K562 (cell line): Measurements from ENCODE around the gene CAPZA1. TPM values are rescaled to one million over a fixed set of nuclear protein-coding genes. Genes with fewer than 3 reads are reported as not detected.

Experiments
- ATAC-seq: fragments of 200-7000 bp; cut with Tn5 transposase; 3 replicates; pipeline ENCODE4 v1.9.1; 2020; ENCODE audit warnings: moderate library complexity
- BruUV-seq: library from RNA; stranded (reverse); fragments of 400-500 nt; replicated peaks from 2 replicates; lab custom pipeline; 2021; lab: Mats Ljungman, UMichigan
- CTCF ChIA-PET: fragments of 300-600 bp; formaldehyde crosslinking; extraction: SDS; loops from one replicate; lab custom pipeline; 2021; ENCODE audit warnings: low intra/inter-chr PET ratio; lab: Yijun Ruan, JAX
- POLR2A ChIA-PET: fragments of 300-600, 350-650 bp; sonication (Branson Sonifier 250); formaldehyde crosslinking; extraction: SDS; loops from one replicate; lab custom pipeline; 2021; ENCODE audit warnings: antibody characterized with exemption, inconsistent platforms; lab: Yijun Ruan, JAX
- DNase-seq, 4 experiments: peaks; one replicate each; pipeline versions ENCODE4 v3.0.0 to v3.0.0-alpha.2; 2011 to 2018; ENCODE audit warnings: low spot score in 3 of 4, mixed read lengths in 3 of 4; ENCODE audit errors: extremely low read depth in 1 of 4
- FAIRE-seq: peaks from 2 replicates; lab custom pipeline; 2011; peaks lifted over from hg19 to GRCh38; lab: Jason Lieb, UNC
- H2AFZ ChIP-seq: 2 replicates; pipeline ENCODE4 v1.6.0; 2011; ENCODE audit warnings: low read depth, low read length, control low read depth, inconsistent platforms
- H3K27ac ChIP-seq: fragments of 200-600 bp; 3 replicates; pipeline ENCODE4 v1.8.0; 2011; ENCODE audit warnings: low read depth, mild to moderate bottlenecking, control low read depth, inconsistent platforms, low read length, moderate library complexity, mixed read lengths; ENCODE audit errors: extremely low read depth
- H3K27me3 ChIP-seq, 2 experiments: fragments of 300-600 bp in 1 of 2; 2 replicates in 1 of 2; 3 replicates in 1 of 2; pipeline versions ENCODE4 v1.6.0 to v1.8.0; 2011; ENCODE audit warnings: inconsistent platforms in 2 of 2, low read length in 2 of 2, mild to moderate bottlenecking in 1 of 2, mixed read lengths in 1 of 2, moderate library complexity in 1 of 2; ENCODE audit not compliant: control insufficient read depth in 2 of 2, insufficient read depth in 2 of 2
- H3K36me3 ChIP-seq: fragments of 300-600 bp; 3 replicates; pipeline ENCODE4 v1.8.0; 2011; ENCODE audit warnings: mild to moderate bottlenecking, low read length, inconsistent platforms; ENCODE audit not compliant: control insufficient read depth, insufficient read depth
- H3K4me1 ChIP-seq, 2 experiments: fragments of 200-600 bp in 1 of 2; replicated peaks in 1 of 2; 2 replicates in 1 of 2; 3 replicates in 1 of 2; pipeline versions ENCODE4 v1.5.1 to v1.8.0; 2011; ENCODE audit warnings: inconsistent platforms in 2 of 2, low read length in 2 of 2, mild to moderate bottlenecking in 1 of 2, mixed read lengths in 1 of 2, moderate library complexity in 1 of 2; ENCODE audit not compliant: control insufficient read depth in 2 of 2, insufficient read depth in 2 of 2
- H3K4me2 ChIP-seq: 2 replicates; pipeline ENCODE4 v1.6.1; 2011; ENCODE audit warnings: low read length, control low read depth, inconsistent platforms, mixed read lengths; ENCODE audit not compliant: insufficient read depth
- H3K4me3 ChIP-seq: fragments of 200-600 bp; sonication (generic), shearing (Covaris generic); 2 replicates; pipeline ENCODE4 v1.5.1; 2016; ENCODE audit warnings: control low read depth, inconsistent platforms
- H3K79me2 ChIP-seq: fragments of 200-600 bp; 3 replicates; pipeline ENCODE4 v1.8.0; 2011; ENCODE audit warnings: low read length, inconsistent platforms; ENCODE audit not compliant: control insufficient read depth, insufficient read depth
- H3K9ac ChIP-seq, 2 experiments: 2 replicates each; pipeline versions ENCODE4 v1.6.0 to v1.6.1; 2011; ENCODE audit warnings: low read depth in 2 of 2, low read length in 2 of 2, control low read depth in 1 of 2, inconsistent platforms in 1 of 2, mild to moderate bottlenecking in 1 of 2, mixed read lengths in 1 of 2; ENCODE audit not compliant: insufficient read depth in 1 of 2
- H3K9me1 ChIP-seq: one replicate; pipeline ENCODE4 v1.6.0; 2011; ENCODE audit warnings: inconsistent platforms, mild to moderate bottlenecking, low read length, moderate library complexity; ENCODE audit not compliant: control insufficient read depth, insufficient read depth
- H3K9me3 ChIP-seq: replicated peaks from 2 replicates; pipeline ENCODE4 v1.5.1; 2011; ENCODE audit warnings: low read depth, low read length, inconsistent platforms; ENCODE audit not compliant: control insufficient read depth, insufficient read depth
- H4K20me1 ChIP-seq: replicated peaks from 2 replicates; pipeline ENCODE4 v1.6.1; 2011; ENCODE audit warnings: low read length, inconsistent platforms, mixed read lengths; ENCODE audit not compliant: control insufficient read depth, insufficient read depth
- CHAMP1 ChIP-seq: fragments of 450-650 bp; IDR thresholded peaks from 2 replicates; pipeline ENCODE4 v1.6.1; 2016; ENCODE audit warnings: mild to moderate bottlenecking
- ELF4 ChIP-seq: fragments of 450-650 bp; formaldehyde crosslinking; IDR thresholded peaks from 2 replicates; pipeline ENCODE4 v1.4.0; 2022; ENCODE audit warnings: missing genetic modification characterization
- ESRRB ChIP-seq: fragments of 250-450 bp; sonication (Bioruptor Pico); IDR thresholded peaks from 2 replicates; pipeline ENCODE4 v1.5.0; 2020; ENCODE audit warnings: mild to moderate bottlenecking, moderate library complexity, borderline replicate concordance
- HNRNPH1 ChIP-seq: fragments of 200-400 bp; formaldehyde crosslinking; optimal IDR thresholded peaks from 2 replicates; pipeline ENCODE3; 2017; ENCODE audit warnings: low read depth, mild to moderate bottlenecking, low read length, moderate library complexity
- RBM25 ChIP-seq: fragments of 200-400 bp; formaldehyde crosslinking; IDR thresholded peaks from 2 replicates; pipeline ENCODE4 v1.6.1; 2018; ENCODE audit warnings: low read length, low read depth, moderate library complexity; ENCODE audit not compliant: severe bottlenecking
- ZC3H11A ChIP-seq: IDR thresholded peaks from 2 replicates; pipeline ENCODE4 v1.6.1; 2012; ENCODE audit warnings: low read depth, low read length, improper control_type of control experiment
- ZNF408 ChIP-seq: fragments of 250-450 bp; sonication (Bioruptor Pico); IDR thresholded peaks from 2 replicates; pipeline ENCODE4 v1.4.0; 2020; ENCODE audit warnings: low read depth, mild to moderate bottlenecking, moderate library complexity
- ZNF561 ChIP-seq: fragments of 450-650 bp; formaldehyde crosslinking; conservative IDR thresholded peaks from 2 replicates; pipeline ENCODE4 v1.4.0; 2020; ENCODE audit warnings: mild to moderate bottlenecking, moderate library complexity
- ZNF644 ChIP-seq: fragments of 200-800 bp; sonication (Bioruptor generic); IDR thresholded peaks from 2 replicates; pipeline ENCODE4 v1.6.1; 2016; ENCODE audit warnings: low read depth, missing genetic modification characterization, missing compliant biosample characterization
- ZNF77 ChIP-seq: fragments of 250-450 bp; sonication (Bioruptor Pico); IDR thresholded peaks from 2 replicates; pipeline ENCODE4 v1.5.0; 2020
- WGBS: fragments of 100-300 bp; shearing (Covaris generic); methylation state at CpG from one replicate; pipeline ENCODE4 v1.1.6; 2016; ENCODE audit warnings: low coverage, mixed read lengths; ENCODE audit not compliant: insufficient coverage; ENCODE audit errors: missing lambda C conversion rate; 5-methylcytosine and 5-hydroxymethylcytosine counted together
- in situ Hi-C: fragments of 300-500 bp; cut with MboI; formaldehyde crosslinking; loops from 4 replicates; pipeline ENCODE4 v1.15.0; 2018; ENCODE audit warnings: inconsistent platforms, mixed read lengths
- intact Hi-C: fragments of 100-400 bp; cut with micrococcal nuclease; formaldehyde crosslinking; loops from 2 replicates; pipeline ENCODE4 v1.14.2; 2022
- polyA plus RNA-seq, 8 experiments: library from polyadenylated mRNA; depleted of rRNA in 4 of 8; stranded (reverse) in 5 of 8; unstranded in 3 of 8; fragments of >200 nt; fragmentation: Nextera tagmentation in 2 of 8; fragmentation: Illumina TruSeq in 1 of 8; extraction: Ambion mirVana in 2 of 8; extraction: Trizol in 1 of 8; gene quantifications; 2 replicates each; pipeline versions ENCODE4 v1.2.1 to v1.2.3, GENCODE V29; 2011 to 2014; ENCODE audit warnings: inconsistent platforms in 1 of 8, missing spikeins in 1 of 8
- total RNA-seq, 7 experiments: library from RNA; depleted of rRNA in 6 of 7; stranded (reverse); fragments of >200 nt in 6 of 7; fragmentation: Illumina TruSeq in 2 of 7; extraction: Trizol in 2 of 7; gene quantifications; 2 replicates each; pipeline versions ENCODE4 v1.2.1 to v1.2.3, GENCODE V29; 2011 to 2021; ENCODE audit warnings: low replicate concordance in 1 of 7
- TF ChIP-seq, protein P1 (sequence below): fragments of 200-800 bp; sonication (Bioruptor generic); IDR thresholded peaks from 2 replicates; pipeline ENCODE4 v1.6.1; 2017; ENCODE audit warnings: missing genetic modification characterization, missing compliant biosample characterization
- TF ChIP-seq, protein P2 (sequence below): sonication (generic); formaldehyde crosslinking; IDR thresholded peaks from 2 replicates; pipeline ENCODE4 v1.9.0; 2022; ENCODE audit warnings: mild to moderate bottlenecking, missing genetic modification reagents

The CAPZA1 gene
- total and polyA plus RNA-seq, 9 of the 15 experiments (the other 6 are each of a cell fraction or from before 2014, with no cell fraction given), result 237 to 1,020 (median 306) TPM

DNA sequence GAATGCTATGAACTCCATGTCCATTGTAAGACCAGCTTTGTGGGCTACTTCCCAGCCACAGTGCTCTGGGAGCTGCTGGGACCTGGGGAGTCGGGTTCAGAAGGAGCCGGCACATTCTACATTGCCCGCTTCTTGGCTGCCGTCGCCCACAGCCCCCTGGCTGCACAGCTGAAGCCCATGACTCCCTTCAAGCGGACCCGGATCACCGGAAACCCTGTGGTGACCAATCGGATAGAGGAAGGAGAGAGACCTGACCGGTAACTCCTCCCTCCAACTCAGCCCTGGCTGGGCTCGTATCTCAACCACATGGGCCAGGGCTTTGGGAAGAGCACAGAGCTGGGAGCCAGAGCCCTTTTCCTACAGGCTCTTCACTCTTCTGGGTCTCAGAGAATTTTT, 70.2 kb downstream of the CAPZA1 start (continued):
- TF ChIP-seq RBM25 (no peak), ZNF77 (CRISPR knock-in tag) (no peak), CHAMP1 (no peak), ELF4 (CRISPR knock-in tag) (no peak)
- TF ChIP-seq, all 486 proteins: peak for 0

GRCh38 chr1:112692681-112693080, 73.0 kb downstream of the CAPZA1 start:
- FAIRE-seq, result no peak
- H3K4me3 ChIP-seq, result no peak overlapping the region
- H3K79me2 ChIP-seq, result no peaks in the 10 kb centered on the region
- 95% methylated on average over 5 of the region's 5 CpGs for WGBS
- no peaks in the 10 kb centered on the region for H3K9me3 ChIP-seq
- no peak overlapping the region for H3K27ac ChIP-seq
- POLR2A ChIA-PET, result interaction anchor here (1.1 to 8.7 kb wide), 3 partner anchors 8 to 18 kb away, joined by 3 to 104 read pairs (median 4); partner anchors contain the start of gene MOV10
- no peak overlapping the region for H3K9ac ChIP-seq
- no peak overlapping the region for H2AFZ ChIP-seq
- CTCF ChIA-PET, result no interaction called here
- TF ChIP-seq ESRRB (no peak), ZC3H11A (no peak), HNRNPH1 (no peak), ZNF408 (CRISPR knock-in tag) (no peak), ZNF644 (no peak), ZNF561 (CRISPR knock-in tag) (no peak)
- TF ChIP-seq, protein P1, sequence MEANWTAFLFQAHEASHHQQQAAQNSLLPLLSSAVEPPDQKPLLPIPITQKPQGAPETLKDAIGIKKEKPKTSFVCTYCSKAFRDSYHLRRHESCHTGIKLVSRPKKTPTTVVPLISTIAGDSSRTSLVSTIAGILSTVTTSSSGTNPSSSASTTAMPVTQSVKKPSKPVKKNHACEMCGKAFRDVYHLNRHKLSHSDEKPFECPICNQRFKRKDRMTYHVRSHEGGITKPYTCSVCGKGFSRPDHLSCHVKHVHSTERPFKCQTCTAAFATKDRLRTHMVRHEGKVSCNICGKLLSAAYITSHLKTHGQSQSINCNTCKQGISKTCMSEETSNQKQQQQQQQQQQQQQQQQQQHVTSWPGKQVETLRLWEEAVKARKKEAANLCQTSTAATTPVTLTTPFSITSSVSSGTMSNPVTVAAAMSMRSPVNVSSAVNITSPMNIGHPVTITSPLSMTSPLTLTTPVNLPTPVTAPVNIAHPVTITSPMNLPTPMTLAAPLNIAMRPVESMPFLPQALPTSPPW, result no peak
- TF ChIP-seq, protein P2, sequence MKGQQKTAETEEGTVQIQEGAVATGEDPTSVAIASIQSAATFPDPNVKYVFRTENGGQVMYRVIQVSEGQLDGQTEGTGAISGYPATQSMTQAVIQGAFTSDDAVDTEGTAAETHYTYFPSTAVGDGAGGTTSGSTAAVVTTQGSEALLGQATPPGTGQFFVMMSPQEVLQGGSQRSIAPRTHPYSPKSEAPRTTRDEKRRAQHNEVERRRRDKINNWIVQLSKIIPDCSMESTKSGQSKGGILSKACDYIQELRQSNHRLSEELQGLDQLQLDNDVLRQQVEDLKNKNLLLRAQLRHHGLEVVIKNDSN (CRISPR knock-in tag), result no peak
- H3K27me3 ChIP-seq, result no peaks in the 10 kb centered on the region
- H3K9me1 ChIP-seq, result peaks cover 9% of the 10 kb centered on the region
- no TSS peak for BruUV-seq
- H4K20me1 ChIP-seq, result peaks cover 3% of the 10 kb centered on the region; the same call in 1 of the 2 replicates
- H3K4me1 ChIP-seq, result peaks cover 20 to 36% of the 10 kb centered on the region in 2 experiments
- intact Hi-C loops (no loop called here), in situ Hi-C loops (no loop called here)
- H3K4me2 ChIP-seq, result no peak overlapping the region
- peaks cover 83% of the 10 kb centered on the region for H3K36me3 ChIP-seq
- no peak for DNase-seq
- no peak for ATAC-seq
